Activated CD8-positive, alpha-beta T cell treated with anti-CD3 and anti-CD28 coated beads for 36 hours (primary cell): ENCODE measurements around the gene ZBP1. TPM values are rescaled to one million over a fixed set of nuclear protein-coding genes. Genes with fewer than 3 reads are reported as not detected.

Experiments
- ATAC-seq: fragments of 200-7000 bp; cut with Tn5 transposase; one replicate; pipeline ENCODE4 v1.10.0; 2021; ENCODE audit warnings: mild to moderate bottlenecking, moderate library complexity
- CTCF ChIA-PET: fragments of 350-600 bp; sonication (Branson Sonifier 250); formaldehyde crosslinking; loops from one replicate; lab custom pipeline; 2021; ENCODE audit warnings: antibody characterized with exemption; lab: Charles Lee
- POLR2A ChIA-PET: fragments of 350-600 bp; sonication (Branson Sonifier 250); formaldehyde crosslinking; loops from one replicate; lab custom pipeline; 2021; ENCODE audit warnings: antibody characterized with exemption; lab: Charles Lee
- DNase-seq: peaks from one replicate; pipeline ENCODE4 v3.0.0-alpha.2; 2020
- H3K27ac Mint-ChIP-seq: one replicate; pipeline ENCODE4 v1.8.0; 2021; ENCODE audit warnings: mild to moderate bottlenecking, mixed read lengths
- H3K27me3 Mint-ChIP-seq: one replicate; pipeline ENCODE4 v1.8.0; 2021; ENCODE audit warnings: mixed read lengths
- H3K36me3 Mint-ChIP-seq: one replicate; pipeline ENCODE4 v1.8.0; 2021; ENCODE audit warnings: low read depth, mixed read lengths
- H3K4me1 Mint-ChIP-seq: one replicate; pipeline ENCODE4 v1.8.0; 2021; ENCODE audit warnings: low read depth, mixed read lengths
- H3K4me3 Mint-ChIP-seq: one replicate; pipeline ENCODE4 v1.8.0; 2021; ENCODE audit warnings: mild to moderate bottlenecking, moderate library complexity, mixed read lengths
- H3K9me3 Mint-ChIP-seq: one replicate; pipeline ENCODE4 v1.8.0; 2021; ENCODE audit warnings: mixed read lengths
- intact Hi-C: fragments of 100-400 bp; cut with micrococcal nuclease; formaldehyde crosslinking; loops from one replicate; pipeline ENCODE4 v1.10.0; 2022
- total RNA-seq, 2 experiments: library from RNA; stranded (reverse); gene quantifications; one replicate each; pipeline ENCODE4 v1.2.3, GENCODE V29; 2021
- TF ChIP-seq, protein P1 (sequence below): fragments of 200-600 bp; IDR thresholded peaks from one replicate; pipeline ENCODE4 v1.8.0; 2022; ENCODE audit warnings: antibody characterized with exemption, mild to moderate bottlenecking

ZBP1 gene
- total RNA-seq, 2 experiments from 2014 or later, result 0.11 to 0.56 TPM

DNA sequence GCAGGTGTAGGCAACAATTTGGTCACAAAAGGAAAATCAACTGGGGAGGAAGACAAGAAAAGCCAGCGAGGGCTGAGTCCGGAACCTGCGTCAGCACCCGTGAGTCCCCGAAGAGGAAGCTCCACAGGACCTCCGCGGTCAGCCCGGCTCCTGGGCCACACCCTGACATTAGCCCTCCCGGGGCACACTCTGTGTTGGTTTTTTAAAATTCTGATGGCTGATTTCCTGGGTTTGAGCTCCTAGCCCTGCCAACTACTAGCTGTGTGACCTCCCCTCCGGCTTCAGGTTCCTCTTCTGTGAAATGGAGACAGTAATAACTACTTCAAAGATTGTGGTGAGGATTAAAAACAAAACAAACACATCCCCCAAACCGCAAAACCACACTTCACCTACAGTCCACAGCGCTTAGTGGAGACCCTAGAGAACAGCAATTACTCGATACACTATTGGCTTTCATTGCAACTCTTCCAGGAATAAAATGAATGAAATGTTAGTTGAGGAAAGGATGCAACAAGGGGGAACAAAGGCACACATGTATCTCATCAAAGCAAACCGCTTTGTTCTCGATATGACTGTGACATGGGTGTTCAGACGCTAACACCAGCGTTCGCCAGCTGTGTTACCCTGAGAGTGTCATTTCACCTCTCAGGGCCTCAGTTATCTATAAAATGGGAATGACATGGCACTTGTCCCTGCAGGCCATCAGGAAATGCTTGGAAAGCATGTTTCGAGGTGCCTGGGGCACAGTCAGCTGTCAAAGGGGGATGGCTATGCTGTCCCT is 985 bp downstream of the ZBP1 start:
- H3K36me3 Mint-ChIP-seq, result peaks cover 1% of the 10 kb centered on the region
- POLR2A ChIA-PET, result interaction anchor here (0.7 to 3.7 kb wide), 11 partner anchors 10 to 229 kb away, joined by 3 to 57 read pairs (median 5); partner anchors contain the start of gene PMEPA1
- peak overlapping the region; percentile 66 for H3K4me3 Mint-ChIP-seq
- peak; percentile 94 for DNase-seq
- CTCF ChIA-PET, result interaction anchor here (0.6 to 3.1 kb wide), 13 partner anchors 9 to 616 kb away, joined by 3 to 23 read pairs (median 3); partner anchors contain the start of gene PMEPA1
- intact Hi-C loops, result loop anchor here (2.0 kb wide), 1 partner anchor 220 kb away; no protein-coding TSS in a partner anchor
- H3K4me1 Mint-ChIP-seq, result peaks cover 58% of the 10 kb centered on the region
- H3K27me3 Mint-ChIP-seq, result no peaks in the 10 kb centered on the region
- peak; percentile 80 for ATAC-seq
- H3K27ac Mint-ChIP-seq, result peak overlapping the region; percentile 84
- TF ChIP-seq, protein P1, sequence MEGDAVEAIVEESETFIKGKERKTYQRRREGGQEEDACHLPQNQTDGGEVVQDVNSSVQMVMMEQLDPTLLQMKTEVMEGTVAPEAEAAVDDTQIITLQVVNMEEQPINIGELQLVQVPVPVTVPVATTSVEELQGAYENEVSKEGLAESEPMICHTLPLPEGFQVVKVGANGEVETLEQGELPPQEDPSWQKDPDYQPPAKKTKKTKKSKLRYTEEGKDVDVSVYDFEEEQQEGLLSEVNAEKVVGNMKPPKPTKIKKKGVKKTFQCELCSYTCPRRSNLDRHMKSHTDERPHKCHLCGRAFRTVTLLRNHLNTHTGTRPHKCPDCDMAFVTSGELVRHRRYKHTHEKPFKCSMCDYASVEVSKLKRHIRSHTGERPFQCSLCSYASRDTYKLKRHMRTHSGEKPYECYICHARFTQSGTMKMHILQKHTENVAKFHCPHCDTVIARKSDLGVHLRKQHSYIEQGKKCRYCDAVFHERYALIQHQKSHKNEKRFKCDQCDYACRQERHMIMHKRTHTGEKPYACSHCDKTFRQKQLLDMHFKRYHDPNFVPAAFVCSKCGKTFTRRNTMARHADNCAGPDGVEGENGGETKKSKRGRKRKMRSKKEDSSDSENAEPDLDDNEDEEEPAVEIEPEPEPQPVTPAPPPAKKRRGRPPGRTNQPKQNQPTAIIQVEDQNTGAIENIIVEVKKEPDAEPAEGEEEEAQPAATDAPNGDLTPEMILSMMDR, result no peak
- H3K9me3 Mint-ChIP-seq, result no peaks in the 10 kb centered on the region

DNA sequence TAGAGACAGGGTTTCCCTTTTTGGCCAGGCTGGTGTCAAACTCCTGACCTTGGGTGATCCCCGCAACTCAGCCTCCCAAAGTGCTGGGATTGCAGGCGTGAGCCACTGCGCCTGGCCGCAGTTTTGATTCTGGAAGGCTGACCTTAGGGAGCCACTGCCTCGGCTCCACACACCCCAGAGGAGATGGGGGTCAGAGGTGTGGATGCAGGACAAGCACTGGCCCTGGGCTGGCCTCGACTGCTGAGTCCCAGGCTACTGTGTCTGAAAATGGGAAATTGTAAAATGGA is 1.5 kb downstream of the ZBP1 start:
- H3K27ac Mint-ChIP-seq, result peak overlapping the region; percentile 84
- H3K4me3 Mint-ChIP-seq, result peak overlapping the region; percentile 66
- TF ChIP-seq, protein P1, result no peak
- DNase-seq (no peak), ATAC-seq (no peak)
- ChIA-PET CTCF (interaction anchor here (0.6 to 3.1 kb wide), 6 partner anchors 10 to 616 kb away, joined by 3 to 23 read pairs (median 6); no protein-coding TSS in a partner anchor), POLR2A (interaction anchor here (0.7 to 3.7 kb wide), 6 partner anchors 10 to 229 kb away, joined by 3 to 57 read pairs (median 6); no protein-coding TSS in a partner anchor)
- no peaks in the 10 kb centered on the region for H3K36me3 Mint-ChIP-seq
- no peaks in the 10 kb centered on the region for H3K27me3 Mint-ChIP-seq
- H3K9me3 Mint-ChIP-seq, result no peaks in the 10 kb centered on the region
- peaks cover 58% of the 10 kb centered on the region for H3K4me1 Mint-ChIP-seq
- intact Hi-C loops, result loop anchor here (2.0 kb wide), 1 partner anchor 220 kb away; no protein-coding TSS in a partner anchor

DNA sequence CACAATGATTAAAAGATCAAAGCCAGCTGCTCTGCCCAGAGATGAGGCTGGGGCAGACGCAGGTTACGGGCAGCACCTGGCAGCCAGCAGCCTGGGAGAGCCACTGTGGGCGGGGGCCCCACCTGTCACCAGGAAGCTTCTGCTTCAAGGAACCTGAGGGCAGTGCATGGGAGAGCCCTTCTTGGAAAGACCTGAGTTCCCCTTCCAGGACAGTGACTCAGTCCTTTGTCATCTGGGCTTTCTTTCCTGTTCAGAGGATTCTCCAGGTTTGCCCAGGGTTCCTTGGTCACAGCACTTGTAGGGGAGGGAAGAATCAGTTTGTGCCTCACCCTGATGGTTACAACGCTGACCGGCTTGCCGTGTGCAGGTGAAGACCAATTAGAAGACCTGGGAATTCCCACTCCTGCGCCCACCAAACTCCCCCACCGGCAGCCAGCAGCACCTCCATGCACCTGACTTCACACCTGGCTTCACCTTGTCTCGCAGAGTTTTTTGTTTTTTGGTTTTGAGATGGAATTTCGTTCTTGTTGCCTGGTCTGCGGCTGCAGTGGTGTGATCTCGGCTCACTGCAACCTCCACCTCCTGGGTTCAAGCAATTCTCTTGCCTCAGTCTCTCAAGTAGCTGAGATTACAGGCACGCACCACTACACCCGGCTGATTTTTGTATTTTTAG is 2.0 kb downstream of the ZBP1 start:
- intact Hi-C loops, result loop anchor here (2.0 kb wide), 1 partner anchor 219 kb away; no protein-coding TSS in a partner anchor
- Mint-ChIP-seq H3K4me1 (peaks cover 58% of the 10 kb centered on the region), H3K4me3 (peak overlapping the region; percentile 66), H3K27ac (peak overlapping the region; percentile 84), H3K36me3 (no peaks in the 10 kb centered on the region), H3K9me3 (no peaks in the 10 kb centered on the region), H3K27me3 (no peaks in the 10 kb centered on the region)
- ATAC-seq (peak; percentile 6), DNase-seq (peak; percentile 72)
- ChIA-PET CTCF (interaction anchor here (0.7 to 3.1 kb wide), 9 partner anchors 11 to 617 kb away, joined by 3 to 23 read pairs (median 4); no protein-coding TSS in a partner anchor), POLR2A (interaction anchor here (0.8 to 3.7 kb wide), 3 partner anchors 11 to 228 kb away, joined by 3 to 57 read pairs (median 5); no protein-coding TSS in a partner anchor)
- TF ChIP-seq, protein P1, result no peak

DNA sequence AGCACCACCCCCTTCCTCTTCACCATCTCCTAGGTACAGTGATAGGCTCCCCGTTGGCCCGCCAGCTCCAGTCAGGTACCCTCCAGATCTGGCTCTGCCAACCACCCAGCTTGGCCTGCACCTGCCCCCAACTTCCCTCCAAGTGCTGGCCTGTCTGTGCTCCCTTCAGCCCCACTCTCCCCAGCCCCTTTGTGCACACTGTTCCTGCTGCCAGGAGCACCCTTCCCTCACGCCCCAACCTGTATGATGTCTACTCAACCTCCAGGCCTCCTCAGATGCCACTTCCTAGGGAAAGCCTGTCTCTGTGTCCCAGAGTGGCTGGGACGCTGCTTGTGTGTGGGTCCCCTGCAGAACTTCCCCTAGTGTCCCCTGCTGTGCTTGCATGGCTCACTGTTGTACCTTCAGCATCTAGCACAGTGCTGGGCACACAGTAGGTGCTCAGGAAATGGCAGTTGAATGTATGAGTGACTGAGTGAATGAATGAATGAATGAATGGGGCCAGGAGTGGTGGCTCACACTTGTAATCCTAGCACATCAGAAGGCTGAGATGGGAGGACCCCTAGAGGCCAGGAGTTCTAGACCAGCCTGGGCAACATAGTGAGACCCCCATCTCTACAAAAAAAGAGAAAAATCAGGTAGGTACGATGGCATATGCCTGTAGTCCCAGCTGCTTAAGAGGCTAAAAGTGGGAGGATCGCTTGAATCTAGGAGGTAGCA is 3.0 kb downstream of the ZBP1 start:
- DNase-seq (no peak), ATAC-seq (no peak)
- TF ChIP-seq, protein P1, result no peak
- Mint-ChIP-seq H3K9me3 (no peaks in the 10 kb centered on the region), H3K36me3 (no peaks in the 10 kb centered on the region), H3K4me1 (peaks cover 51% of the 10 kb centered on the region), H3K27ac (no peak overlapping the region), H3K27me3 (no peaks in the 10 kb centered on the region), H3K4me3 (no peak overlapping the region)
- ChIA-PET CTCF (interaction anchor here (0.7 to 1.6 kb wide), 4 partner anchors 11 to 617 kb away, joined by 3 to 9 read pairs (median 4); no protein-coding TSS in a partner anchor), POLR2A (interaction anchor here (0.6 to 3.7 kb wide), 4 partner anchors 11 to 227 kb away, joined by 3 to 57 read pairs (median 3); no protein-coding TSS in a partner anchor)
- intact Hi-C loops, result no loop called here
